ENCODE measurements around the gene MMP11. TPM values are rescaled to one million over a fixed set of nuclear protein-coding genes. Genes with fewer than 3 reads are reported as not detected.

MMP11 gene
- total and polyA plus RNA-seq, 9 donors = 5.6 to 16.8 (median 11.4) TPM

- Histone ChIP-seq H3K9me3 (replicated peaks; ENCODE audit: control insufficient read depth, low read depth, low read length) (no peaks in the 10 kb centered on the region), H3K4me1 (ENCODE audit: control insufficient read depth, insufficient read depth, low read length) (peaks cover 16% of the 10 kb centered on the region), H3K27ac (ENCODE audit: low read length) (peak overlapping the region; percentile 82), H3K36me3 (ENCODE audit: control insufficient read depth, insufficient read depth, low read length) (peaks cover 12% of the 10 kb centered on the region), H3K27me3 (ENCODE audit: control insufficient read depth, insufficient read depth, low read length) (no peaks in the 10 kb centered on the region), H3K4me3 (ENCODE audit: low read length) (no peak overlapping the region)
- peak; percentile 88 for DNase-seq
- WGBS (ENCODE audit: insufficient coverage) = 32% methylated on average over 11 of the region's 12 CpGs
These were observed 22.8 kb upstream of the MMP11 start for GRCh38 chr22:23749841-23750301.

DNA sequence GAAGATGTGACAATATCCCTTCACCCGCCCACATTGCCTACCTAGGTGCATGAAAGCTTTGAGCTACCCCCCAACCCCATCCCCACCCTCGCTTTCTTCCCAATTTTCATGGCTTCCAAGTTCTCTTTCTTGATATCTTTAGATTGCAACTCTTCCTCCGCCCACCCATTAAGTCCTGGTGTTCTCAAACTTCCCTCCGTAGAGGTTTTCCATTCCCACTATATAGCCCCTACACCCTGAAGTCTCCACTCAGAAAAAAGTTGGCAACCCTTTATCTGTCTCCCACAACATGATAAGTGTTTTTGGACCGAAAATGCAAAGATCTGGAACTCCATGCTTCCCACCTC lies 22.3 kb upstream of the MMP11 start:
- Histone ChIP-seq H3K36me3 (ENCODE audit: control insufficient read depth, insufficient read depth, low read length) (peaks cover 8% of the 10 kb centered on the region), H3K27ac (ENCODE audit: low read length) (peak overlapping the region; percentile 82), H3K9me3 (replicated peaks; ENCODE audit: control insufficient read depth, low read depth, low read length) (no peaks in the 10 kb centered on the region), H3K27me3 (ENCODE audit: control insufficient read depth, insufficient read depth, low read length) (no peaks in the 10 kb centered on the region), H3K4me1 (ENCODE audit: control insufficient read depth, insufficient read depth, low read length) (peaks cover 16% of the 10 kb centered on the region), H3K4me3 (ENCODE audit: low read length) (peak overlapping the region; percentile 85)
- WGBS (ENCODE audit: insufficient coverage) = 27% methylated on average over 5 of the region's 5 CpGs
- DNase-seq = no peak

GRCh38 chr22:23750714-23751440 lies 21.8 kb upstream of the MMP11 start, which contains the start of gene ZNF70:
Gene ZNF70 (minus strand): TSS chr22:23751112. CDS start chr22:23745140, 5,972 bp downstream.
- no peaks in the 10 kb centered on the region for H3K27me3 ChIP-seq (ENCODE audit: control insufficient read depth, insufficient read depth, low read length)
- WGBS (ENCODE audit: insufficient coverage) = under 1% methylated on average over 78 of the region's 78 CpGs
- peaks cover 4% of the 10 kb centered on the region for H3K36me3 ChIP-seq (ENCODE audit: control insufficient read depth, insufficient read depth, low read length)
- peak; percentile 93 for DNase-seq
- no peaks in the 10 kb centered on the region for H3K9me3 ChIP-seq (replicated peaks; ENCODE audit: control insufficient read depth, low read depth, low read length)
- peak within 1 kb of the TSS; percentile 89 for H3K27ac ChIP-seq (ENCODE audit: low read length)
- peak within 1 kb of the TSS; percentile 85 for H3K4me3 ChIP-seq (ENCODE audit: low read length)
- H3K4me1 ChIP-seq (ENCODE audit: control insufficient read depth, insufficient read depth, low read length) = peaks cover 16% of the 10 kb centered on the region

GRCh38 chr22:23751441-23751996 lies 21.1 kb upstream of the MMP11 start:
- Histone ChIP-seq H3K9me3 (replicated peaks; ENCODE audit: control insufficient read depth, low read depth, low read length) (no peaks in the 10 kb centered on the region), H3K4me1 (ENCODE audit: control insufficient read depth, insufficient read depth, low read length) (peaks cover 16% of the 10 kb centered on the region), H3K36me3 (ENCODE audit: control insufficient read depth, insufficient read depth, low read length) (peaks cover 4% of the 10 kb centered on the region), H3K27me3 (ENCODE audit: control insufficient read depth, insufficient read depth, low read length) (no peaks in the 10 kb centered on the region), H3K27ac (ENCODE audit: low read length) (peak overlapping the region; percentile 89), H3K4me3 (ENCODE audit: low read length) (peak overlapping the region; percentile 67)
- DNase-seq = peak; percentile 69
- 28% methylated on average over 7 of the region's 22 CpGs for WGBS (ENCODE audit: insufficient coverage)

DNA sequence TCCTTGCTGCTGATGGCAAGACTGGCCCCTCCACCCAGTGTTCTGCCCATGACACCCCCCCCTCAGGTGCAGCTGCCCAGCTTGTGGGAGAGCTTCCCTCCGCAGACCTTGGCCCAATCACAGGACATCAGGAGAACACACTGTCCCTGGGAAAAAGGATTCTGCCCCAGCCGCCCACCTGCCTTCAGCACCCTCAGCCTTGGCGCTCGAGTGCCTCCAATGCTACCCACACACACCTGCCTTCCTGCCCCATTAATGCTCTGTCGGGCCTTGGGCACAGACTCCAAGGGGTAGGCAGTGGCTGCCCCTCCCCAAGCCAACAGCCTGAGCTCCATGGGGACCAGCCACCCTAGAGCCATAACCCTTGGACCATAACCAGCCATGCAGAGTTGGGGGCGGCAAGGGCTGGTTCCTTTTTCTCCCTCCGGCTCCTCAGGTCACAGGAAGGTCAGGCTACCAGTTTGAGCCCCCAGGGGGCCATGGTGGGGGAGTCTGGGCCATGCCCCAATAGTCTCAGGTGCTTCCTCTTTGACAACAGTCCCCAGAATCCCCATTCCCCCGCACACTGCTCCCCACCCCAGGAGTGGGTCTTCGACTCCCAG lies 20.5 kb upstream of the MMP11 start:
- no peak overlapping the region for H3K4me3 ChIP-seq (ENCODE audit: low read length)
- WGBS (ENCODE audit: insufficient coverage) = 89% methylated on average over 4 of the region's 9 CpGs
- H3K4me1 ChIP-seq (ENCODE audit: control insufficient read depth, insufficient read depth, low read length) = peaks cover 16% of the 10 kb centered on the region
- peaks cover under 1% of the 10 kb centered on the region for H3K36me3 ChIP-seq (ENCODE audit: control insufficient read depth, insufficient read depth, low read length)
- H3K9me3 ChIP-seq (replicated peaks; ENCODE audit: control insufficient read depth, low read depth, low read length) = no peaks in the 10 kb centered on the region
- H3K27me3 ChIP-seq (ENCODE audit: control insufficient read depth, insufficient read depth, low read length) = no peaks in the 10 kb centered on the region
- no peak for DNase-seq
- no peak overlapping the region for H3K27ac ChIP-seq (ENCODE audit: low read length)

- H3K4me3 ChIP-seq (ENCODE audit: low read length) = no peak overlapping the region
- no peaks in the 10 kb centered on the region for H3K36me3 ChIP-seq (ENCODE audit: control insufficient read depth, insufficient read depth, low read length)
- H3K4me1 ChIP-seq (ENCODE audit: control insufficient read depth, insufficient read depth, low read length) = peaks cover 16% of the 10 kb centered on the region
- 89% methylated on average over 15 of the region's 16 CpGs for WGBS (ENCODE audit: insufficient coverage)
- DNase-seq = no peak
- no peaks in the 10 kb centered on the region for H3K27me3 ChIP-seq (ENCODE audit: control insufficient read depth, insufficient read depth, low read length)
- no peak overlapping the region for H3K27ac ChIP-seq (ENCODE audit: low read length)
- H3K9me3 ChIP-seq (replicated peaks; ENCODE audit: control insufficient read depth, low read depth, low read length) = no peaks in the 10 kb centered on the region
These were observed 19.9 kb upstream of the MMP11 start for GRCh38 chr22:23752750-23753149.

DNA sequence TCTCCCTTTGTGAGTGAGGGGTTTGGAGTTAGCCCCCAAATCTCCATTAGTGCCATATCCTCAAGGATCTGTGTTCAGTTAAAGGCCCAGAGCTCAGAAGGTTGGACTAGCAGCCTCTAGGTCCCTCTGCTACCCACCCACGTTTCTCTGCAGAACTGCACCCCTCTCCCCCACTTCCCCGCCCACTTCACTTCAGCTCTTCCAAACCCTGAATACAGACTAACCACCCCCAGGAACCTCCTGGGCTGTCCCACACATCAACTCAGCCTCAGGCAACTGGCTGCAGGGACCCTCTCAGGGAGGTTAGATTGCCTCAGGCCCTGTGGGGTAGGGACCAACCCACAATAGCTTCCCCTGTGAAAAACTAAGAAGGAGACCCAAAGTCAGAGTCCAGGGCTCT lies 19.3 kb upstream of the MMP11 start:
- no peaks in the 10 kb centered on the region for H3K27me3 ChIP-seq (ENCODE audit: control insufficient read depth, insufficient read depth, low read length)
- H3K36me3 ChIP-seq (ENCODE audit: control insufficient read depth, insufficient read depth, low read length) = no peaks in the 10 kb centered on the region
- 56% methylated on average over 2 of the region's 2 CpGs for WGBS (ENCODE audit: insufficient coverage)
- no peaks in the 10 kb centered on the region for H3K9me3 ChIP-seq (replicated peaks; ENCODE audit: control insufficient read depth, low read depth, low read length)
- DNase-seq = no peak
- peaks cover 16% of the 10 kb centered on the region for H3K4me1 ChIP-seq (ENCODE audit: control insufficient read depth, insufficient read depth, low read length)
- H3K27ac ChIP-seq (ENCODE audit: low read length) = no peak overlapping the region
- no peak overlapping the region for H3K4me3 ChIP-seq (ENCODE audit: low read length)

DNA sequence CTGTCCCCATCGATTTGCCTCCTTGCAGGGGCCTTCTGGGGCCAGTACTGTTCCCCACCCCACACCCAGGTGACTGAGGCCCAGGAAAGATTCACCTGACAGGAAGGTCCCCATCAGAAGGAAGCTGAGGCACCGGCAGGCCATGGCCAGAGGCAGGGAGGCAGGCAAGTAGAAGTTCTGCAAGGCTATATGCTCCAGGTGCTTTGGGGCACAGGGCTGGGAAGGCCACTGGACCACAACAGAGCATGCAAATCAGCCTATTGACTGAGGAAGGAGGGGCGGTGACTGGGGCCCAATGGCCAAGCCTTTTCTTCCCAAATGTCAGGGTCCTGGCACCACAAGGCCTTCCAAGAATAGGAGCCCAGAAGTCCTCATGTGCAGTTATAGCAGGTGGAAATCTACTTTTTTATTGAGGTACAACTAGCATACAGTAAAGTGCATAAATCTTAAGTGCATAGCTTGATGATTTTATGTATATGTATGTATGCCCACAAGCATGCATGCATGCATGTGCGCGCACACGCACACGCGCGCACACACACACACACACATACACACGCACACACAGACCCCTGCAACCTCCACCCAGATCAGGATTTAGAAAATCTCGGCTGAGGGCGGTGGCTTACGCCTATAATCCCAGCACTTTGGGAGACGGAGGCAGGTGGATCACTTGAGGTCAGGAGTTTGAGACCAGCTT lies 18.3 kb upstream of the MMP11 start, which contains the start of gene VPREB3:
Gene VPREB3 (minus strand): TSS at position 206 of the 700 bp plus-strand sequence. CDS start 62 bp downstream, at position 144.
- no peak for DNase-seq
- Histone ChIP-seq H3K27ac (ENCODE audit: low read length) (no peak within 1 kb of the TSS), H3K9me3 (replicated peaks; ENCODE audit: control insufficient read depth, low read depth, low read length) (no peaks in the 10 kb centered on the region), H3K4me1 (ENCODE audit: control insufficient read depth, insufficient read depth, low read length) (peaks cover 16% of the 10 kb centered on the region), H3K27me3 (ENCODE audit: control insufficient read depth, insufficient read depth, low read length) (no peaks in the 10 kb centered on the region), H3K4me3 (ENCODE audit: low read length) (no peak within 1 kb of the TSS), H3K36me3 (ENCODE audit: control insufficient read depth, insufficient read depth, low read length) (no peaks in the 10 kb centered on the region)
- WGBS (ENCODE audit: insufficient coverage) = 78% methylated on average over 9 of the region's 14 CpGs

DNA sequence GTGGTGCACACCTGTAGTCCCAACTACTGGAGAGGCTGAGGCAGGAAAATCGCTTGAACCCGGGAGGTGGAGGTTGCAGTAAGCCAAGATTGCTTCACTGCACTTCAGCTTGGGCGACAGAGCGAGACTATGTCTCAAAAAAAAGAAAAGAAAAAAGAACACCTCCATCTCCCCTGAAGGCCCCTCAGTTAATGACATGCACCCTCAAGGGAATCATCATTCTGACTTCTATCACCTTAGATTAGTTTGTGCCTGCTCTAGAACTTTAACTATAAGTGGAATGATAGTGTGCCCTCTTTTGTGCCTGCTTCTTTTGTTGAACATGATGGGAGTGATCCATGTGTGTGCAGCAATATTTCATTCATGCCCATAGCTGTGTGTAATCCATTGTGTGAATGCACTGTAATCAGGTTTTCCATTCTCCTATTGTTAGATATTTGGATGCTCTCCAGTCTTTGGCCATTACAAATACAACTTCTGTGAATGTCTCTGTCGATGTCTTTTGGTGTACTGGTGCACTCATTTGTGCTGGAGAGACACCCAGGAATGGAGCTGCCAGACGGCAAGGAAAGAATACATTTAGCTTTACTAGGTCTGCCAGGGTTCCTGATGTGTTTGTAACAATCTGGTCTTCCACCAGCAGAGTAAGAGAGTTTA lies 17.5 kb upstream of the MMP11 start:
- WGBS (ENCODE audit: insufficient coverage) = 80% methylated on average over 3 of the region's 6 CpGs
- peaks cover 11% of the 10 kb centered on the region for H3K4me1 ChIP-seq (ENCODE audit: control insufficient read depth, insufficient read depth, low read length)
- peak; percentile 49 for DNase-seq

More for the DNA sequence above, 17.5 kb upstream of the MMP11 start:
- Histone ChIP-seq H3K27me3 (ENCODE audit: control insufficient read depth, insufficient read depth, low read length) (no peaks in the 10 kb centered on the region), H3K36me3 (ENCODE audit: control insufficient read depth, insufficient read depth, low read length) (no peaks in the 10 kb centered on the region), H3K27ac (ENCODE audit: low read length) (no peak overlapping the region), H3K9me3 (replicated peaks; ENCODE audit: control insufficient read depth, low read depth, low read length) (no peaks in the 10 kb centered on the region), H3K4me3 (ENCODE audit: low read length) (no peak overlapping the region)

All from muscle of leg (tissue), 11 donors.